ENCODE data around the gene EFCAB5.
"Not testable (repeated sequence)": the region's sequence is repeated elsewhere in the genome, so short reads cannot be mapped to it uniquely, and the experiment has no call there.

The EFCAB5 gene

GRCh38 chr17:29949696-29950095, 8.3 kb downstream of the EFCAB5 start:
- Histone ChIP-seq H2AFZ (ENCODE audit: low read depth, low read length) (no peak overlapping the region), H3K9me3 (ENCODE audit: insufficient read depth, low read length, severe bottlenecking) (peaks cover 14% of the 10 kb centered on the region), H3K27me3 (ENCODE audit: insufficient read depth, low read length, poor library complexity) (no peaks in the 10 kb centered on the region), H4K20me1 (ENCODE audit: insufficient read depth, low read length) (no peaks in the 10 kb centered on the region), H3K27ac (ENCODE audit: low read length) (no peak overlapping the region), H3K36me3 (ENCODE audit: insufficient read depth, low read length) (no peaks in the 10 kb centered on the region), H3K4me2 (ENCODE audit: insufficient read depth, low read length) (no peak overlapping the region), H3K9ac (ENCODE audit: low read depth, low read length) (no peak overlapping the region), H3K79me2 (ENCODE audit: insufficient read depth, low read length) (no peaks in the 10 kb centered on the region), H3K4me1 (ENCODE audit: insufficient read depth, low read length) (no peaks in the 10 kb centered on the region), H3K4me3 (ENCODE audit: low read depth in 1 of 2, low read length in 2 of 2) (no peak overlapping the region)
- no peak for TF ChIP-seq CTCF (IDR thresholded peaks at IDR 0.05; ENCODE audit: borderline replicate concordance, extremely low read depth, low read length, poor library complexity, severe bottlenecking)
- no peak for TF ChIP-seq EZH2 (IDR thresholded peaks at IDR 0.05; ENCODE audit: borderline replicate concordance, low read depth, low read length, severe bottlenecking)
- ATAC-seq (ENCODE audit: insufficient read depth, low read depth) = no peak
- DNase-seq = no peak

GRCh38 chr17:29954405-29954804, 13.0 kb downstream of the EFCAB5 start:
- no peak overlapping the region for H2AFZ ChIP-seq (ENCODE audit: low read depth, low read length)
- H3K4me3 ChIP-seq (ENCODE audit: low read depth in 1 of 2, low read length in 2 of 2) = no peak overlapping the region
- no peaks in the 10 kb centered on the region for H3K27me3 ChIP-seq (ENCODE audit: insufficient read depth, low read length, poor library complexity)
- H3K79me2 ChIP-seq (ENCODE audit: insufficient read depth, low read length) = no peaks in the 10 kb centered on the region
- H3K4me2 ChIP-seq (ENCODE audit: insufficient read depth, low read length) = no peak overlapping the region
- DNase-seq = no peak
- peaks cover 15% of the 10 kb centered on the region for H3K9me3 ChIP-seq (ENCODE audit: insufficient read depth, low read length, severe bottlenecking)
- H3K9ac ChIP-seq (ENCODE audit: low read depth, low read length) = no peak overlapping the region
- H3K4me1 ChIP-seq (ENCODE audit: insufficient read depth, low read length) = no peaks in the 10 kb centered on the region
- H3K27ac ChIP-seq (ENCODE audit: low read length) = no peak overlapping the region
- ATAC-seq (ENCODE audit: insufficient read depth, low read depth) = no peak
- H3K36me3 ChIP-seq (ENCODE audit: insufficient read depth, low read length) = no peaks in the 10 kb centered on the region
- no peaks in the 10 kb centered on the region for H4K20me1 ChIP-seq (ENCODE audit: insufficient read depth, low read length)
- TF ChIP-seq CTCF (IDR thresholded peaks at IDR 0.05; ENCODE audit: borderline replicate concordance, extremely low read depth, low read length, poor library complexity, severe bottlenecking) = peak; percentile 19
- TF ChIP-seq EZH2 (IDR thresholded peaks at IDR 0.05; ENCODE audit: borderline replicate concordance, low read depth, low read length, severe bottlenecking) = no peak

GRCh38 chr17:29956225-29956624, 14.8 kb downstream of the EFCAB5 start:
- TF ChIP-seq EZH2 (IDR thresholded peaks at IDR 0.05; ENCODE audit: borderline replicate concordance, low read depth, low read length, severe bottlenecking) (no peak), CTCF (IDR thresholded peaks at IDR 0.05; ENCODE audit: borderline replicate concordance, extremely low read depth, low read length, poor library complexity, severe bottlenecking) (no peak)
- no peak overlapping the region for H3K27ac ChIP-seq (ENCODE audit: low read length)
- peaks cover 15% of the 10 kb centered on the region for H3K9me3 ChIP-seq (ENCODE audit: insufficient read depth, low read length, severe bottlenecking)
- no peaks in the 10 kb centered on the region for H3K36me3 ChIP-seq (ENCODE audit: insufficient read depth, low read length)
- H3K4me1 ChIP-seq (ENCODE audit: insufficient read depth, low read length) = no peaks in the 10 kb centered on the region
- no peak for DNase-seq
- no peak overlapping the region for H2AFZ ChIP-seq (ENCODE audit: low read depth, low read length)
- H3K79me2 ChIP-seq (ENCODE audit: insufficient read depth, low read length) = no peaks in the 10 kb centered on the region
- no peak for ATAC-seq (ENCODE audit: insufficient read depth, low read depth)
- H3K4me3 ChIP-seq (ENCODE audit: low read depth in 1 of 2, low read length in 2 of 2) = no peak overlapping the region
- H3K9ac ChIP-seq (ENCODE audit: low read depth, low read length) = no peak overlapping the region
- H3K27me3 ChIP-seq (ENCODE audit: insufficient read depth, low read length, poor library complexity) = no peaks in the 10 kb centered on the region
- H4K20me1 ChIP-seq (ENCODE audit: insufficient read depth, low read length) = no peaks in the 10 kb centered on the region
- H3K4me2 ChIP-seq (ENCODE audit: insufficient read depth, low read length) = no peak overlapping the region

GRCh38 chr17:29957488-29957887, 16.1 kb downstream of the EFCAB5 start:
- peaks cover 15% of the 10 kb centered on the region for H3K9me3 ChIP-seq (ENCODE audit: insufficient read depth, low read length, severe bottlenecking)
- ATAC-seq (ENCODE audit: insufficient read depth, low read depth) = not testable (repeated sequence)

More at GRCh38 chr17:29957488-29957887, 16.1 kb downstream of the EFCAB5 start:
- H3K9ac ChIP-seq (ENCODE audit: low read depth, low read length); H3K4me3 ChIP-seq (ENCODE audit: low read depth in 1 of 2, low read length in 2 of 2); H3K27me3 ChIP-seq (ENCODE audit: insufficient read depth, low read length, poor library complexity); H3K79me2 ChIP-seq (ENCODE audit: insufficient read depth, low read length); H2AFZ ChIP-seq (ENCODE audit: low read depth, low read length); H3K4me2 ChIP-seq (ENCODE audit: insufficient read depth, low read length); H3K36me3 ChIP-seq (ENCODE audit: insufficient read depth, low read length); H3K4me1 ChIP-seq (ENCODE audit: insufficient read depth, low read length); H4K20me1 ChIP-seq (ENCODE audit: insufficient read depth, low read length); DNase-seq; H3K27ac ChIP-seq (ENCODE audit: low read length): not testable (repeated sequence)

Data from DND-41 (cell line).